H1 (cell line): ENCODE data around the gene BTD. TPM values are rescaled to one million over a fixed set of nuclear protein-coding genes. Genes with fewer than 3 reads are reported as not detected.

Experiments used
- MAFK ChIP-seq: IDR thresholded peaks from 2 replicates; pipeline ENCODE4 v1.6.1; 2012; ENCODE audit warnings: low read depth, mild to moderate bottlenecking, improper control_type of control experiment, low read length
- PHF8 ChIP-seq: fragments of 200-600 bp; sonication (generic); conservative IDR thresholded peaks from 2 replicates; pipeline ENCODE4 v1.7.1; 2012; ENCODE audit warnings: low read depth, mild to moderate bottlenecking, inconsistent platforms, low read length, moderate library complexity
- RXRA ChIP-seq: IDR thresholded peaks from 2 replicates; pipeline ENCODE4 v1.6.1; 2011; ENCODE audit warnings: low read depth, mild to moderate bottlenecking, low read length, moderate library complexity; ENCODE audit not compliant: insufficient read depth
- polyA plus RNA-seq, 7 experiments: library from polyadenylated mRNA; depleted of rRNA in 3 of 7; stranded (reverse) in 5 of 7; unstranded in 2 of 7; fragments of >200 nt in 5 of 7; fragments of 200-250 nt in 2 of 7; gene quantifications; 1 replicate in 5 of 7; 2 replicates in 1 of 7; 4 replicates in 1 of 7; pipeline versions ENCODE4 v1.2.1 to v1.2.3, GENCODE V29; 2011 to 2013; ENCODE audit warnings: missing spikeins in 2 of 7, mixed read lengths in 2 of 7
- total RNA-seq: library from RNA; stranded (reverse); fragmentation: NEBNext Ultra II Directional; extraction: Animal tissue kit (Norgen Biotek cat#: 25700); gene quantifications from 2 replicates; pipeline ENCODE4 v1.2.1, GENCODE V29; 2021

The BTD gene
- total and polyA plus RNA-seq, 2 of the 8 experiments (the other 6 are each of a cell fraction or from before 2014, with no cell fraction given): 21.8 to 36.7 TPM

- TF ChIP-seq RXRA: no peak
- no peak for TF ChIP-seq PHF8
- TF ChIP-seq MAFK: no peak
Measured at GRCh38 chr3:15656342-15656741, 54.8 kb downstream of the BTD start (continued).
